SK-N-SH treated with all-trans-retinoic acid at 6 μM for 48 hours (cell line): Measurements from ENCODE around the gene DPCD.

Experiments
- ATAC-seq: fragments of 200-7000 bp; cut with Tn5 transposase; 3 replicates; pipeline ENCODE4 v1.9.1; 2020; ENCODE audit warnings: mild to moderate bottlenecking, moderate library complexity
- ARNTL ChIP-seq: fragments of 450-650 bp; formaldehyde crosslinking; IDR thresholded peaks from 2 replicates; pipeline ENCODE4 v1.5.0; 2020; ENCODE audit warnings: low read depth, mild to moderate bottlenecking, moderate library complexity, borderline replicate concordance
- BACH2 ChIP-seq: fragments of 250-450 bp; sonication (Bioruptor Pico); IDR thresholded peaks from 2 replicates; pipeline ENCODE4 v1.9.0; 2021; ENCODE audit warnings: mild to moderate bottlenecking, borderline replicate concordance
- CREB5 ChIP-seq: fragments of 250-450 bp; sonication (Bioruptor Pico); IDR thresholded peaks from 2 replicates; pipeline ENCODE4 v1.5.1; 2020; ENCODE audit warnings: low read depth, mild to moderate bottlenecking, moderate library complexity
- CSDC2 ChIP-seq: fragments of 250-450 bp; sonication (Bioruptor Pico); IDR thresholded peaks from 2 replicates; pipeline ENCODE4 v1.5.0; 2020; ENCODE audit warnings: mild to moderate bottlenecking, moderate library complexity
- CSRNP3 ChIP-seq: fragments of 250-450 bp; sonication (Bioruptor Pico); IDR thresholded peaks from 2 replicates; pipeline ENCODE4 v1.5.1; 2021; ENCODE audit warnings: mild to moderate bottlenecking, moderate library complexity
- ESRRG ChIP-seq: fragments of 250-450 bp; sonication (Bioruptor Pico); IDR thresholded peaks from 2 replicates; pipeline ENCODE4 v1.6.1; 2021; ENCODE audit warnings: mild to moderate bottlenecking
- GLIS3 ChIP-seq: fragments of 250-450 bp; sonication (Bioruptor Pico); IDR thresholded peaks from 2 replicates; pipeline ENCODE4 v1.5.0; 2020; ENCODE audit warnings: mild to moderate bottlenecking, moderate library complexity
- ISL1 ChIP-seq: fragments of 250-450 bp; sonication (Bioruptor Pico); IDR thresholded peaks from 2 replicates; pipeline ENCODE4 v2.1.2; 2022; ENCODE audit warnings: mild to moderate bottlenecking, moderate library complexity
- OSR1 ChIP-seq: fragments of 250-450 bp; sonication (Bioruptor Pico); IDR thresholded peaks from 2 replicates; pipeline ENCODE4 v1.8.0; 2022; ENCODE audit warnings: moderate library complexity, mild to moderate bottlenecking, inconsistent platforms
- PATZ1 ChIP-seq: fragments of 250-450 bp; sonication (Bioruptor Pico); IDR thresholded peaks from 2 replicates; pipeline ENCODE4 v1.8.0; 2020; ENCODE audit warnings: mild to moderate bottlenecking, moderate library complexity, borderline replicate concordance
- PPARA ChIP-seq: fragments of 250-450 bp; sonication (Bioruptor Pico); IDR thresholded peaks from 2 replicates; pipeline ENCODE4 v1.5.0; 2020; ENCODE audit warnings: mild to moderate bottlenecking, borderline replicate concordance
- RARB ChIP-seq: fragments of 250-450 bp; sonication (Bioruptor Pico); IDR thresholded peaks from 2 replicates; pipeline ENCODE4 v1.8.0; 2021; ENCODE audit warnings: mild to moderate bottlenecking, moderate library complexity
- SNAI2 ChIP-seq: fragments of 250-450 bp; sonication (Bioruptor Pico); IDR thresholded peaks from 2 replicates; pipeline ENCODE4 v1.5.0; 2020; ENCODE audit warnings: mild to moderate bottlenecking, moderate library complexity
- TCF4 ChIP-seq: fragments of 250-450 bp; sonication (Bioruptor Pico); IDR thresholded peaks from 2 replicates; pipeline ENCODE4 v1.8.0; 2021; ENCODE audit warnings: mild to moderate bottlenecking, moderate library complexity, borderline replicate concordance
- TOX ChIP-seq: fragments of 250-450 bp; sonication (Bioruptor Pico); IDR thresholded peaks from 2 replicates; pipeline ENCODE4 v1.8.0; 2021; ENCODE audit warnings: mild to moderate bottlenecking, moderate library complexity, borderline replicate concordance
- TSHZ2 ChIP-seq: fragments of 250-450 bp; sonication (Bioruptor Pico); IDR thresholded peaks from 2 replicates; pipeline ENCODE4 v1.5.0; 2020; ENCODE audit warnings: mild to moderate bottlenecking, moderate library complexity
- ZC3H10 ChIP-seq: fragments of 250-450 bp; sonication (Bioruptor Pico); IDR thresholded peaks from 2 replicates; pipeline ENCODE4 v1.5.1; 2021; ENCODE audit warnings: mild to moderate bottlenecking, moderate library complexity
- ZFP3 ChIP-seq: fragments of 250-450 bp; sonication (Bioruptor Pico); IDR thresholded peaks from 2 replicates; pipeline ENCODE4 v1.5.0; 2020; ENCODE audit warnings: mild to moderate bottlenecking, moderate library complexity
- ZFP30 ChIP-seq: fragments of 450-650 bp; formaldehyde crosslinking; IDR thresholded peaks from 2 replicates; pipeline ENCODE4 v1.5.0; 2022; ENCODE audit warnings: mild to moderate bottlenecking, moderate library complexity
- ZNF70 ChIP-seq: fragments of 450-650 bp; formaldehyde crosslinking; IDR thresholded peaks from 2 replicates; pipeline ENCODE4 v1.5.0; 2020; ENCODE audit warnings: mild to moderate bottlenecking, moderate library complexity
- ZNF8 ChIP-seq: fragments of 450-650 bp; formaldehyde crosslinking; IDR thresholded peaks from 2 replicates; pipeline ENCODE4 v1.5.0; 2020; ENCODE audit warnings: mild to moderate bottlenecking, moderate library complexity

DPCD gene

GRCh38 chr10:101577121-101577871, 10.8 kb upstream of the DPCD start:
- TF ChIP-seq ZFP30 (no peak), SNAI2 (CRISPR knock-in tag) (no peak), RARB (CRISPR knock-in tag) (no peak), ZC3H10 (CRISPR knock-in tag) (no peak), TOX (CRISPR knock-in tag) (no peak), CSDC2 (CRISPR knock-in tag) (no peak), ZNF70 (no peak), TSHZ2 (no peak), PATZ1 (CRISPR knock-in tag) (no peak), BACH2 (no peak), OSR1 (CRISPR knock-in tag) (no peak), PPARA (CRISPR knock-in tag) (no peak), ZFP3 (CRISPR knock-in tag) (no peak), ZNF8 (CRISPR knock-in tag) (no peak), GLIS3 (no peak)
- ATAC-seq, result no peak

GRCh38 chr10:101578192-101578591, 9.9 kb upstream of the DPCD start:
- no peak for ATAC-seq
- TF ChIP-seq CSDC2 (CRISPR knock-in tag) (no peak), ZNF8 (CRISPR knock-in tag) (no peak), ARNTL (CRISPR knock-in tag) (no peak)
- TF ChIP-seq, all 23 proteins: peak for 0

GRCh38 chr10:101578803-101579515, 9.2 kb upstream of the DPCD start:
- no peak for TF ChIP-seq RARB (CRISPR knock-in tag)
- ATAC-seq, result no peak

- ATAC-seq, result no peak
- TF ChIP-seq ISL1 (CRISPR knock-in tag) (no peak), ZFP3 (CRISPR knock-in tag) (no peak), ZNF70 (no peak)
Measured at GRCh38 chr10:101579516-101579870, 8.6 kb upstream of the DPCD start.

- ATAC-seq, result no peak
- TF ChIP-seq ZFP30 (no peak), CSRNP3 (CRISPR knock-in tag) (no peak), OSR1 (CRISPR knock-in tag) (no peak), ARNTL (CRISPR knock-in tag) (no peak), ESRRG (CRISPR knock-in tag) (no peak), CREB5 (CRISPR knock-in tag) (no peak), TSHZ2 (no peak), ZNF8 (CRISPR knock-in tag) (no peak), TOX (CRISPR knock-in tag) (no peak), ZFP3 (CRISPR knock-in tag) (no peak), TCF4 (CRISPR knock-in tag) (no peak), SNAI2 (CRISPR knock-in tag) (no peak), BACH2 (no peak)
Measured at GRCh38 chr10:101580486-101581399, 7.4 kb upstream of the DPCD start.
